Endothelial cell of umbilical vein (primary cell): ENCODE results near the gene LARP6. TPM values are rescaled to one million over a fixed set of nuclear protein-coding genes. Genes with fewer than 3 reads are reported as not detected.

Source experiments
- BruUV-seq: library from RNA; stranded (reverse); fragments of 400-500 nt; replicated peaks from 2 replicates; lab custom pipeline; 2021; lab: Mats Ljungman, UMichigan
- CTCF ChIA-PET: fragments of 300-600, 350-600 bp; sonication (Branson Sonifier 250); formaldehyde crosslinking; loops from one replicate; lab custom pipeline; 2021; ENCODE audit warnings: antibody characterized with exemption, inconsistent platforms; lab: Charles Lee
- POLR2A ChIA-PET: fragments of 300-600, 350-600 bp; sonication (Branson Sonifier 250); formaldehyde crosslinking; loops from one replicate; lab custom pipeline; 2021; ENCODE audit warnings: antibody characterized with exemption, inconsistent platforms; lab: Charles Lee
- DNase-seq: peaks from one replicate; pipeline ENCODE4 v3.0.0-alpha.2; 2011; ENCODE audit warnings: low read depth, low spot score
- FAIRE-seq: peaks from 2 replicates; lab custom pipeline; 2011; peaks lifted over from hg19 to GRCh38; lab: Jason Lieb, UNC
- H2AFZ ChIP-seq: 2 replicates; pipeline ENCODE4 v1.6.0; 2012; ENCODE audit warnings: low read depth, low read length, control low read depth, inconsistent platforms
- H3K27ac ChIP-seq: 2 replicates; pipeline ENCODE4 v1.5.1; 2011; ENCODE audit warnings: low read depth, mild to moderate bottlenecking, control low read depth, low read length, moderate library complexity; ENCODE audit not compliant: insufficient read depth
- H3K27me3 ChIP-seq, 2 experiments: 2 replicates each; pipeline versions ENCODE4 v1.6.0 to v1.6.1; 2011; ENCODE audit warnings: low read length in 2 of 2, mixed read lengths in 1 of 2; ENCODE audit not compliant: control insufficient read depth in 2 of 2, insufficient read depth in 2 of 2
- H3K36me3 ChIP-seq, 2 experiments: 2 replicates in 1 of 2; 3 replicates in 1 of 2; pipeline ENCODE4 v1.5.1; 2011; ENCODE audit warnings: low read length in 2 of 2, mild to moderate bottlenecking in 1 of 2, moderate library complexity in 1 of 2; ENCODE audit not compliant: control insufficient read depth in 2 of 2, insufficient read depth in 2 of 2; ENCODE audit errors: extremely low read depth in 1 of 2
- H3K4me1 ChIP-seq: 3 replicates; pipeline ENCODE4 v1.5.1; 2011; ENCODE audit warnings: mild to moderate bottlenecking, low read length; ENCODE audit not compliant: control insufficient read depth, insufficient read depth; ENCODE audit errors: extremely low read depth
- H3K4me2 ChIP-seq: 2 replicates; pipeline ENCODE4 v1.6.1; 2011; ENCODE audit warnings: low read length, control low read depth, mixed read lengths; ENCODE audit not compliant: insufficient read depth
- H3K4me3 ChIP-seq, 3 experiments: fragments of 200-600 bp in 1 of 3; sonication (generic), shearing (Covaris generic) in 1 of 3; replicated peaks in 1 of 3; 2 replicates each; pipeline ENCODE4 v1.5.1; 2011 to 2016; ENCODE audit warnings: control low read depth in 3 of 3, low read length in 3 of 3, mild to moderate bottlenecking in 2 of 3, inconsistent platforms in 1 of 3, low read depth in 1 of 3, moderate library complexity in 1 of 3; ENCODE audit not compliant: insufficient read depth in 1 of 3
- H3K79me2 ChIP-seq: 2 replicates; pipeline ENCODE4 v1.6.0; 2012; ENCODE audit warnings: low read length, inconsistent platforms; ENCODE audit not compliant: control insufficient read depth, insufficient read depth
- H3K9ac ChIP-seq: replicated peaks from 2 replicates; pipeline ENCODE3; 2011; ENCODE audit warnings: low read length, control low read depth; ENCODE audit not compliant: insufficient read depth; ENCODE audit errors: extremely low read depth
- H3K9me1 ChIP-seq: replicated peaks from 3 replicates; pipeline ENCODE4 v1.6.0; 2011; ENCODE audit warnings: mild to moderate bottlenecking, low read length; ENCODE audit not compliant: control insufficient read depth, insufficient read depth; ENCODE audit errors: extremely low read depth
- H3K9me3 ChIP-seq: replicated peaks from 2 replicates; pipeline ENCODE4 v1.5.1; 2012; ENCODE audit warnings: low read length, inconsistent platforms; ENCODE audit not compliant: control insufficient read depth, insufficient read depth
- H4K20me1 ChIP-seq: replicated peaks from 2 replicates; pipeline ENCODE3; 2011; ENCODE audit warnings: mild to moderate bottlenecking, low read length; ENCODE audit not compliant: control insufficient read depth, insufficient read depth; ENCODE audit errors: extremely low read depth
- GATA2 ChIP-seq: IDR thresholded peaks from 2 replicates; pipeline ENCODE4 v1.7.0; 2011; ENCODE audit warnings: low read depth, mild to moderate bottlenecking, moderate library complexity, mixed read lengths, low read length; ENCODE audit not compliant: insufficient read length, insufficient read depth
- JUN ChIP-seq: IDR thresholded peaks from 2 replicates; pipeline ENCODE4 v1.6.1; 2011; ENCODE audit warnings: borderline replicate concordance, low read depth; ENCODE audit not compliant: insufficient read length, insufficient read depth
- MYC ChIP-seq: IDR thresholded peaks from one replicate; pipeline ENCODE4 v1.6.1; 2011; ENCODE audit warnings: mild to moderate bottlenecking, low read depth, low read length
- POLR2A ChIP-seq: IDR thresholded peaks from 2 replicates; pipeline ENCODE4 v1.6.1; 2012; ENCODE audit warnings: low read depth, mild to moderate bottlenecking, control low read depth, low read length
- dilution Hi-C: fragments of 300-500 bp; cut with MboI; formaldehyde crosslinking; loops from one replicate; pipeline ENCODE4 v1.15.0; 2019; ENCODE audit warnings: low sequenced_read_pairs; ENCODE audit not compliant: extremely low pct_ligation_motif_present
- intact Hi-C: fragments of 100-400 bp; cut with micrococcal nuclease; formaldehyde crosslinking; loops from one replicate; pipeline ENCODE4 v1.10.0; 2022
- polyA plus RNA-seq, 4 experiments: library from polyadenylated mRNA; depleted of rRNA in 3 of 4; stranded (reverse) in 3 of 4; unstranded in 1 of 4; fragments of >200 nt; gene quantifications; 2 replicates each; pipeline versions ENCODE4 v1.2.1 to v1.2.3, GENCODE V29; 2011 to 2012; ENCODE audit warnings: missing spikeins in 1 of 4
- total RNA-seq: library from RNA; stranded (reverse); gene quantifications from 2 replicates; pipeline ENCODE4 v1.2.3, GENCODE V29; 2021

Gene LARP6
- total and polyA plus RNA-seq, 2 donors (not counting 3 experiments of a cell fraction or from before 2014, with no cell fraction given): 16.9 to 56.2 TPM

DNA sequence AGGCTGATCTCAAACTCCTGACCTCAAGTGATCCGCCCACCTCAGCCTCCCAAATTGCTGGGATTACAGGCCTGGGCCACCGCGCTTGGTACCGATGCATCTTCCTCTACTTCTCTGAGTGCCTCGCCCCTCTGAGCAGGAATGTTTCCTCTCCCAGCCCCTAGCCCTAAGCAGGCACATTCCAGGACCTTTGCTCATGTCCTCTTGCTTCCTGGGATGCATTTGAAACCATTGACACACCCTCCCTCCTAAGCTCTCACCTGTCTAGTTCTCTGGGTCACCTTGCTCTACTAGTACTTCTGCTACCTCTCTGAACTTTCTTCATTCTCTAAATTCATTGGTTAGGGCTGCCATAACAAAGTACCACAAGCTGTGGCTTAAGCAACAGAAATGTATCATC lies 72.7 kb downstream of the LARP6 start:
- no peaks in the 10 kb centered on the region for H3K9me1 ChIP-seq
- dilution Hi-C loops (no loop called here), intact Hi-C loops (no loop called here)
- no peak overlapping the region for H2AFZ ChIP-seq
- TF ChIP-seq MYC (no peak), POLR2A (no peak), JUN (no peak), GATA2 (no peak)
- FAIRE-seq (no peak), DNase-seq (no peak)
- ChIA-PET POLR2A (no interaction called here), CTCF (no interaction called here)
- H3K4me3 ChIP-seq: no peak overlapping the region
- peaks cover 20% of the 10 kb centered on the region for H3K4me1 ChIP-seq
- no TSS peak for BruUV-seq
- no peak overlapping the region for H3K4me2 ChIP-seq
- H3K9me3 ChIP-seq: no peaks in the 10 kb centered on the region
- H3K27me3 ChIP-seq: no peaks in the 10 kb centered on the region
- H4K20me1 ChIP-seq: no peaks in the 10 kb centered on the region
- no peak overlapping the region for H3K27ac ChIP-seq
- H3K9ac ChIP-seq: no peak overlapping the region
- no peaks in the 10 kb centered on the region for H3K79me2 ChIP-seq
- H3K36me3 ChIP-seq: no peaks in the 10 kb centered on the region

Other genes with a start within 250 kb of the LARP6 start
- gene UACA, start 90.6 kb downstream of the LARP6 start, total RNA-seq: 270 and 292 TPM in 2 replicates
- 167 and 219 TPM in 2 replicates for gene UACA, start 90.6 kb downstream of the LARP6 start, polyA plus RNA-seq
- gene THAP10, start 38.3 kb upstream of the LARP6 start, total RNA-seq: 2.7 and 4.0 TPM in 2 replicates
- 1.7 TPM in 2 replicates for gene THAP10, start 38.3 kb upstream of the LARP6 start, polyA plus RNA-seq
- 6.6 and 7.4 TPM in 2 replicates for gene LRRC49, start 38.7 kb upstream of the LARP6 start, total RNA-seq
- 3.0 and 3.7 TPM in 2 replicates for gene LRRC49, start 38.7 kb upstream of the LARP6 start, polyA plus RNA-seq